HepG2 (cell line): ENCODE data around the gene IFRD1. TPM values are rescaled to one million over a fixed set of nuclear protein-coding genes. Genes with fewer than 3 reads are reported as not detected.

Experiments
- ATAC-seq: fragments of 200-7000 bp; cut with Tn5 transposase; 3 replicates; pipeline ENCODE4 v1.9.1; 2020; ENCODE audit warnings: mild to moderate bottlenecking, moderate library complexity
- BruUV-seq: library from RNA; stranded (reverse); fragments of 400-500 nt; replicated peaks from 2 replicates; lab custom pipeline; 2021; lab: Mats Ljungman, UMichigan
- CTCF ChIA-PET: fragments of 300-600 bp; formaldehyde crosslinking; extraction: SDS; loops from one replicate; lab custom pipeline; 2021; ENCODE audit warnings: low total read pairs, inconsistent platforms, low intra/inter-chr PET ratio; lab: Yijun Ruan, JAX
- POLR2A ChIA-PET: fragments of 350-600 bp; sonication (Branson Sonifier 250); formaldehyde crosslinking; loops from one replicate; lab custom pipeline; 2020; ENCODE audit warnings: antibody characterized with exemption, inconsistent platforms; lab: Yijun Ruan, JAX
- DNase-seq: peaks from one replicate; pipeline ENCODE4 v3.0.0-alpha.2; 2015; ENCODE audit warnings: low spot score
- FAIRE-seq: peaks from 3 replicates; lab custom pipeline; 2011; peaks lifted over from hg19 to GRCh38; lab: Jason Lieb, UNC
- H2AFZ ChIP-seq: one replicate; pipeline ENCODE4 v1.6.1; 2011; ENCODE audit warnings: low read length, inconsistent platforms
- H3K27ac ChIP-seq: fragments of 300-600 bp; 3 replicates; pipeline ENCODE4 v1.8.0; 2011; ENCODE audit warnings: mixed run types, mild to moderate bottlenecking, mixed read lengths, low read length, inconsistent platforms; ENCODE audit not compliant: insufficient read depth; ENCODE audit errors: extremely low read length
- H3K27me3 ChIP-seq, 2 experiments: fragments of 200-600 bp in 1 of 2; 2 replicates in 1 of 2; 3 replicates in 1 of 2; pipeline versions ENCODE4 v1.6.0 to v1.8.0; 2011; ENCODE audit warnings: low read length in 2 of 2, mild to moderate bottlenecking in 2 of 2, moderate library complexity in 2 of 2, inconsistent platforms in 1 of 2; ENCODE audit not compliant: insufficient read depth in 2 of 2, control insufficient read depth in 1 of 2
- H3K36me3 ChIP-seq, 2 experiments: fragments of 200-600 bp in 1 of 2; replicated peaks in 1 of 2; 2 replicates in 1 of 2; 3 replicates in 1 of 2; pipeline versions ENCODE4 v1.5.1 to v1.8.0; 2011; ENCODE audit warnings: low read length in 2 of 2, inconsistent platforms in 1 of 2; ENCODE audit not compliant: insufficient read depth in 2 of 2, control insufficient read depth in 1 of 2
- H3K4me1 ChIP-seq: 2 replicates; pipeline ENCODE4 v1.5.1; 2012; ENCODE audit warnings: low read length, inconsistent platforms; ENCODE audit not compliant: insufficient read depth
- H3K4me2 ChIP-seq: 2 replicates; pipeline ENCODE4 v1.6.0; 2011; ENCODE audit warnings: low read depth, low read length, inconsistent platforms
- H3K4me3 ChIP-seq, 3 experiments: fragments of 200-600 bp in 1 of 3; sonication (generic), shearing (Covaris generic) in 1 of 3; replicated peaks in 1 of 3; 2 replicates each; pipeline ENCODE4 v1.5.1; 2011 to 2016; ENCODE audit warnings: low read length in 3 of 3, inconsistent platforms in 2 of 3, low read depth in 2 of 3, mild to moderate bottlenecking in 2 of 3, control low read depth in 1 of 3, mixed read lengths in 1 of 3; ENCODE audit not compliant: insufficient read depth in 1 of 3
- H3K79me2 ChIP-seq: one replicate; pipeline ENCODE4 v1.6.1; 2011; ENCODE audit warnings: low read length, inconsistent platforms; ENCODE audit not compliant: insufficient read depth
- H3K9ac ChIP-seq: 2 replicates; pipeline ENCODE4 v1.6.0; 2011; ENCODE audit warnings: mild to moderate bottlenecking, low read depth, low read length, inconsistent platforms; ENCODE audit not compliant: insufficient read depth
- H3K9me3 ChIP-seq: 2 replicates; pipeline ENCODE4 v1.5.1; 2012; ENCODE audit warnings: mild to moderate bottlenecking, low read length
- H4K20me1 ChIP-seq: 2 replicates; pipeline ENCODE4 v1.6.0; 2011; ENCODE audit warnings: inconsistent platforms, mild to moderate bottlenecking, low read length, moderate library complexity; ENCODE audit not compliant: insufficient read depth
- BRF2 ChIP-seq: sonication (generic); formaldehyde crosslinking; IDR thresholded peaks from 2 replicates; pipeline ENCODE4 v1.8.1; 2022; ENCODE audit warnings: mild to moderate bottlenecking, missing genetic modification reagents
- CENPX ChIP-seq: sonication (generic); formaldehyde crosslinking; IDR thresholded peaks from 2 replicates; pipeline ENCODE4 v1.9.0; 2021; ENCODE audit warnings: mild to moderate bottlenecking, missing genetic modification reagents, moderate library complexity
- DZIP1 ChIP-seq: sonication (generic); formaldehyde crosslinking; IDR thresholded peaks from 2 replicates; pipeline ENCODE4 v1.5.0; 2020; ENCODE audit warnings: mild to moderate bottlenecking, missing genetic modification reagents
- FOXA3 ChIP-seq: IDR thresholded peaks from 2 replicates; pipeline ENCODE4 v1.6.1; 2016; ENCODE audit warnings: missing genetic modification reagents, missing compliant biosample characterization
- FOXP4 ChIP-seq: sonication (generic); formaldehyde crosslinking; IDR thresholded peaks from 2 replicates; pipeline ENCODE4 v1.4.0; 2020; ENCODE audit warnings: missing genetic modification reagents
- GTF2F1 ChIP-seq: fragments of 150-350 bp; IDR thresholded peaks from 2 replicates; pipeline ENCODE4 v1.6.1; 2014; ENCODE audit warnings: low read length
- HES4 ChIP-seq: sonication (generic); formaldehyde crosslinking; IDR thresholded peaks from 2 replicates; pipeline ENCODE4 v1.9.0; 2021; ENCODE audit warnings: mild to moderate bottlenecking, missing genetic modification reagents, borderline replicate concordance
- KDM4B ChIP-seq: sonication (generic); formaldehyde crosslinking; IDR thresholded peaks from 2 replicates; pipeline ENCODE4 v1.4.0; 2020; ENCODE audit warnings: missing genetic modification reagents
- MTF2 ChIP-seq: sonication (generic); formaldehyde crosslinking; IDR thresholded peaks from 2 replicates; pipeline ENCODE4 v1.5.0; 2020; ENCODE audit warnings: missing genetic modification reagents, borderline replicate concordance
- PTBP1 ChIP-seq: fragments of 200-400 bp; formaldehyde crosslinking; IDR thresholded peaks from 2 replicates; pipeline ENCODE4 v1.6.1; 2018; ENCODE audit warnings: low read length, low read depth; ENCODE audit not compliant: poor library complexity, severe bottlenecking
- RARA ChIP-seq: IDR thresholded peaks from 2 replicates; pipeline ENCODE4 v1.6.1; 2016; ENCODE audit warnings: missing genetic modification reagents, missing compliant biosample characterization
- SNRNP70 ChIP-seq: fragments of 200-400 bp; formaldehyde crosslinking; IDR thresholded peaks from 2 replicates; pipeline ENCODE4 v1.6.1; 2017; ENCODE audit warnings: mild to moderate bottlenecking, low read depth, low read length, moderate library complexity
- SP5 ChIP-seq: IDR thresholded peaks from 2 replicates; pipeline ENCODE4 v1.6.1; 2016; ENCODE audit warnings: low read depth, borderline replicate concordance
- SRSF1 ChIP-seq: fragments of 200-400 bp; formaldehyde crosslinking; optimal IDR thresholded peaks from 2 replicates; pipeline ENCODE3; 2017; ENCODE audit warnings: mild to moderate bottlenecking, low read depth, low read length, moderate library complexity
- TCF12 ChIP-seq, 2 experiments: fragments of 450-650 bp in 1 of 2; sonication (generic) in 1 of 2; formaldehyde crosslinking in 1 of 2; IDR thresholded peaks; 2 replicates each; pipeline versions ENCODE4 v1.6.1 to v1.8.0; 2017 to 2022; ENCODE audit warnings: antibody characterized with exemption in 1 of 2, mild to moderate bottlenecking in 1 of 2, missing genetic modification reagents in 1 of 2, moderate library complexity in 1 of 2
- ZNF597 ChIP-seq: sonication (generic); formaldehyde crosslinking; IDR thresholded peaks from 2 replicates; pipeline ENCODE4 v1.5.0; 2020; ENCODE audit warnings: missing genetic modification reagents
- WGBS: methylation state at CpG from one replicate; pipeline ENCODE4 v1.1.6; 2017; ENCODE audit warnings: low lambda C conversion rate; 5-methylcytosine and 5-hydroxymethylcytosine counted together
- in situ Hi-C: cut with HindIII; loops from 2 replicates; pipeline ENCODE4 v1.10.0; 2017; ENCODE audit warnings: low pct_unique_long_range_greater_than_20kb; ENCODE audit not compliant: extremely low pct_ligation_motif_present
- intact Hi-C: fragments of 100-400 bp; cut with micrococcal nuclease; formaldehyde crosslinking; loops from one replicate; pipeline ENCODE4 v1.10.0; 2022; ENCODE audit not compliant: unreplicated experiment
- polyA plus RNA-seq, 8 experiments: library from polyadenylated mRNA; depleted of rRNA in 3 of 8; stranded (reverse) in 7 of 8; unstranded in 1 of 8; fragments of >200 nt; fragmentation: Illumina TruSeq in 4 of 8; extraction: Trizol in 4 of 8; gene quantifications; 2 replicates each; pipeline versions ENCODE4 v1.2.1 to v1.2.3, GENCODE V29; 2011 to 2016; ENCODE audit warnings: low read depth in 4 of 8, missing spikeins in 1 of 8, mixed read lengths in 1 of 8; ENCODE audit not compliant: insufficient read depth in 1 of 8
- total RNA-seq, 5 experiments: library from RNA; depleted of rRNA; stranded (reverse); fragments of >200 nt; fragmentation: Illumina TruSeq; extraction: Trizol; gene quantifications; 2 replicates each; pipeline ENCODE4 v1.2.3, GENCODE V29; 2016; ENCODE audit warnings: low read depth in 1 of 5

Gene IFRD1
- total and polyA plus RNA-seq, 2 of the 13 experiments (the other 11 are each of a cell fraction or from before 2014, with no cell fraction given), result 50.9 to 55.5 TPM

- TF ChIP-seq PTBP1 (no peak), ZNF597 (no peak), HES4 (CRISPR knock-in tag) (no peak), BRF2 (CRISPR knock-in tag) (no peak), FOXA3 (no peak), SP5 (CRISPR knock-in tag) (no peak), SRSF1 (no peak), DZIP1 (CRISPR knock-in tag) (no peak)
These were observed 26.3 kb upstream of the IFRD1 start (continued) for GRCh38 chr7:112423987-112424386.

GRCh38 chr7:112427984-112428383, 22.3 kb upstream of the IFRD1 start:
- intact Hi-C loops (no loop called here), in situ Hi-C loops (no loop called here)
- no peak for DNase-seq
- H4K20me1 ChIP-seq, result no peaks in the 10 kb centered on the region
- no peak overlapping the region for H3K4me2 ChIP-seq
- WGBS, result 100% methylated on average over 1 of the region's 1 CpG
- no peak overlapping the region for H3K9ac ChIP-seq
- CTCF ChIA-PET, result no interaction called here
- no peaks in the 10 kb centered on the region for H3K9me3 ChIP-seq
- H3K36me3 ChIP-seq, result no peaks in the 10 kb centered on the region
- H3K27ac ChIP-seq, result no peak overlapping the region
- no peak for ATAC-seq
- POLR2A ChIA-PET, result interaction anchor here (1.6 kb wide), 1 partner anchor 22 kb away, joined by 5 read pairs; the partner anchor contains the start of gene IFRD1
- H2AFZ ChIP-seq, result no peak overlapping the region
- no TSS peak for BruUV-seq
- H3K27me3 ChIP-seq, result no peaks in the 10 kb centered on the region
- no peak for FAIRE-seq
- peaks cover 30% of the 10 kb centered on the region for H3K4me1 ChIP-seq
- H3K4me3 ChIP-seq, result no peak overlapping the region
- H3K79me2 ChIP-seq, result no peaks in the 10 kb centered on the region
- TF ChIP-seq TCF12 (IDR thresholded peaks at IDR 0.05), result no peak
- TF ChIP-seq TCF12 (CRISPR knock-in tag; IDR thresholded peaks at IDR 0.05), result no peak
- TF ChIP-seq CENPX (CRISPR knock-in tag), result no peak
- TF ChIP-seq GTF2F1, result no peak
- no peak for TF ChIP-seq SNRNP70
- no peak for TF ChIP-seq KDM4B (CRISPR knock-in tag)
- no peak for TF ChIP-seq MTF2 (CRISPR knock-in tag)
- no peak for TF ChIP-seq RARA
- TF ChIP-seq FOXP4 (CRISPR knock-in tag), result no peak
